H1 (cell line): Measurements from ENCODE around the gene DDR1. TPM values are rescaled to one million over a fixed set of nuclear protein-coding genes. Genes with fewer than 3 reads are reported as not detected.

Experiments
- CBX5 ChIP-seq: fragments of 300-800, 300-1000 bp; sonication (generic); IDR thresholded peaks from 2 replicates; pipeline ENCODE4 v1.7.1; 2016; ENCODE audit warnings: antibody characterized with exemption, low read length, low read depth
- POLR2A ChIP-seq, 2 experiments: IDR thresholded peaks; 1 replicate in 1 of 2; 2 replicates in 1 of 2; pipeline ENCODE4 v1.6.1; 2011; ENCODE audit warnings: low read depth in 2 of 2, low read length in 2 of 2, mild to moderate bottlenecking in 2 of 2; ENCODE audit errors: control extremely low read depth in 1 of 2
- RAD21 ChIP-seq, 2 experiments: IDR thresholded peaks in 1 of 2; conservative IDR thresholded peaks in 1 of 2; 2 replicates each; pipeline ENCODE4 v1.6.1; 2011; ENCODE audit warnings: low read depth in 2 of 2, low read length in 2 of 2, improper control_type of control experiment in 1 of 2, inconsistent platforms in 1 of 2, mild to moderate bottlenecking in 1 of 2, moderate library complexity in 1 of 2
- SIN3A ChIP-seq, 2 experiments: IDR thresholded peaks in 1 of 2; conservative IDR thresholded peaks in 1 of 2; 2 replicates each; pipeline ENCODE4 v1.6.1; 2011 to 2012; ENCODE audit warnings: low read length in 2 of 2, improper control_type of control experiment in 1 of 2, low read depth in 1 of 2, mild to moderate bottlenecking in 1 of 2
- polyA plus RNA-seq, 7 experiments: library from polyadenylated mRNA; depleted of rRNA in 3 of 7; stranded (reverse) in 5 of 7; unstranded in 2 of 7; fragments of >200 nt in 5 of 7; fragments of 200-250 nt in 2 of 7; gene quantifications; 1 replicate in 5 of 7; 2 replicates in 1 of 7; 4 replicates in 1 of 7; pipeline versions ENCODE4 v1.2.1 to v1.2.3, GENCODE V29; 2011 to 2013; ENCODE audit warnings: missing spikeins in 2 of 7, mixed read lengths in 2 of 7
- total RNA-seq: library from RNA; stranded (reverse); fragmentation: NEBNext Ultra II Directional; extraction: Animal tissue kit (Norgen Biotek cat#: 25700); gene quantifications from 2 replicates; pipeline ENCODE4 v1.2.1, GENCODE V29; 2021

Gene DDR1
- total and polyA plus RNA-seq, 2 of the 8 experiments (the other 6 are each of a cell fraction or from before 2014, with no cell fraction given) = 99.4 to 181 TPM

- no peak for TF ChIP-seq POLR2A (IDR thresholded peaks at IDR 0.05; ENCODE audit: control extremely low read depth in 1 of 2, low read depth in 2 of 2, low read length in 2 of 2)
- TF ChIP-seq SIN3A (conservative IDR thresholded peaks at IDR 0.05 in 1 of 2, IDR thresholded peaks at IDR 0.05 in 1 of 2; ENCODE audit: low read depth in 1 of 2, low read length in 2 of 2) = peak in 1 of 2 experiments; percentile 30; a peak in 1 of 4 replicates
- no peak for TF ChIP-seq RAD21 (IDR thresholded peaks at IDR 0.05 in 1 of 2, conservative IDR thresholded peaks at IDR 0.05 in 1 of 2; ENCODE audit: low read depth in 2 of 2, low read length in 2 of 2)
- TF ChIP-seq CBX5 = no peak
These were observed 482 bp downstream of the DDR1 start (continued) for GRCh38 chr6:30884521-30885480.
